H1 (cell line): ENCODE measurements around the gene BBS9. TPM values are rescaled to one million over a fixed set of nuclear protein-coding genes. Genes with fewer than 3 reads are reported as not detected.

Experiments used
- CTCF ChIA-PET: fragments of 300-600 bp; sonication (Branson Sonifier 250); formaldehyde crosslinking; loops from one replicate; lab custom pipeline; 2021; ENCODE audit not compliant: partially characterized antibody; lab: Charles Lee
- POLR2A ChIA-PET: fragments of 300-600 bp; sonication (Branson Sonifier 250); formaldehyde crosslinking; loops from one replicate; lab custom pipeline; 2021; ENCODE audit warnings: inconsistent platforms; ENCODE audit not compliant: partially characterized antibody; lab: Charles Lee
- DNase-seq, 2 experiments: peaks; one replicate each; pipeline versions ENCODE4 v3.0.0 to v3.0.0-alpha.2; 2010 to 2022; ENCODE audit warnings: low spot score in 2 of 2, low read depth in 1 of 2, mixed read lengths in 1 of 2
- FAIRE-seq: peaks from 2 replicates; lab custom pipeline; 2011; peaks lifted over from hg19 to GRCh38; lab: Jason Lieb, UNC
- H2AFZ ChIP-seq: 2 replicates; pipeline ENCODE4 v1.8.1; 2012; ENCODE audit warnings: low read length, inconsistent platforms
- H2AK5ac ChIP-seq: 2 replicates; pipeline ENCODE4 v1.6.1; 2013; ENCODE audit warnings: low read depth, low read length
- H2BK120ac ChIP-seq: replicated peaks from 2 replicates; pipeline ENCODE3; 2013; ENCODE audit warnings: low read depth, low read length, inconsistent platforms
- H2BK12ac ChIP-seq: 2 replicates; pipeline ENCODE4 v1.6.1; 2013; ENCODE audit warnings: low read depth, low read length
- H2BK15ac ChIP-seq: 2 replicates; pipeline ENCODE4 v1.6.1; 2013; ENCODE audit warnings: low read length
- H2BK20ac ChIP-seq: 2 replicates; pipeline ENCODE4 v1.6.1; 2013; ENCODE audit warnings: low read length
- H2BK5ac ChIP-seq: 2 replicates; pipeline ENCODE4 v1.6.1; 2013; ENCODE audit warnings: low read depth, low read length
- H3K14ac ChIP-seq: 2 replicates; pipeline ENCODE4 v1.6.1; 2013; ENCODE audit warnings: inconsistent platforms; ENCODE audit not compliant: insufficient read length
- H3K18ac ChIP-seq: 2 replicates; pipeline ENCODE4 v1.6.1; 2013; ENCODE audit warnings: low read length; ENCODE audit errors: extremely low read depth
- H3K23ac ChIP-seq: 2 replicates; pipeline ENCODE4 v1.6.1; 2013; ENCODE audit warnings: inconsistent platforms; ENCODE audit not compliant: insufficient read length
- H3K23me2 ChIP-seq: 2 replicates; pipeline ENCODE4 v1.6.1; 2013; ENCODE audit warnings: low read depth, low read length
- H3K27ac ChIP-seq: 2 replicates; pipeline ENCODE4 v1.6.1; 2011; ENCODE audit warnings: low read depth, low read length, inconsistent platforms
- H3K27me3 ChIP-seq, 4 experiments: replicated peaks in 1 of 4; 1 replicate in 1 of 4; 2 replicates in 3 of 4; pipeline versions ENCODE4 v1.6.1 to v1.8.1; 2011 to 2013; ENCODE audit warnings: low read length in 3 of 4, mild to moderate bottlenecking in 3 of 4, inconsistent platforms in 2 of 4, mixed read lengths in 2 of 4, moderate library complexity in 1 of 4; ENCODE audit not compliant: control insufficient read depth in 3 of 4, insufficient read depth in 3 of 4; ENCODE audit errors: extremely low read depth in 1 of 4
- H3K36me3 ChIP-seq, 4 experiments: 2 replicates each; pipeline versions ENCODE4 v1.6.1 to v1.8.1; 2011 to 2013; ENCODE audit warnings: mild to moderate bottlenecking in 4 of 4, low read length in 3 of 4, moderate library complexity in 2 of 4, control low read depth in 1 of 4, inconsistent platforms in 1 of 4; ENCODE audit not compliant: insufficient read depth in 4 of 4, control insufficient read depth in 2 of 4
- H3K4ac ChIP-seq: replicated peaks from 2 replicates; pipeline ENCODE3; 2013; ENCODE audit warnings: low read length, low read depth, mixed read lengths, inconsistent platforms; ENCODE audit not compliant: insufficient read length
- H3K4me1 ChIP-seq, 4 experiments: replicated peaks in 1 of 4; 1 replicate in 1 of 4; 2 replicates in 3 of 4; pipeline versions ENCODE4 v1.6.1 to v1.8.1; 2011 to 2013; ENCODE audit warnings: low read length in 3 of 4, inconsistent platforms in 2 of 4, mixed read lengths in 1 of 4; ENCODE audit not compliant: insufficient read depth in 4 of 4, control insufficient read depth in 3 of 4
- H3K4me2 ChIP-seq, 2 experiments: 2 replicates each; pipeline versions ENCODE4 v1.6.1 to v1.8.1; 2011 to 2013; ENCODE audit warnings: low read depth in 2 of 2, low read length in 2 of 2, control low read depth in 1 of 2, inconsistent platforms in 1 of 2, mild to moderate bottlenecking in 1 of 2; ENCODE audit not compliant: insufficient read depth in 1 of 2
- H3K4me3 ChIP-seq, 4 experiments: fragments of 200-600, 300-600 bp in 1 of 4; sonication (generic), shearing (Covaris generic), sonication (Bioruptor Twin) in 1 of 4; 2 replicates each; pipeline versions ENCODE4 v1.5.1 to v1.8.1; 2011 to 2016; ENCODE audit warnings: low read length in 4 of 4, low read depth in 3 of 4, control low read depth in 2 of 4, inconsistent platforms in 2 of 4, mild to moderate bottlenecking in 2 of 4, mixed read lengths in 1 of 4, moderate library complexity in 1 of 4; ENCODE audit not compliant: insufficient read depth in 2 of 4; ENCODE audit errors: extremely low read depth in 1 of 4
- H3K56ac ChIP-seq: replicated peaks from 2 replicates; pipeline ENCODE3; 2013; ENCODE audit warnings: low read depth, mild to moderate bottlenecking, mixed read lengths, low read length, inconsistent platforms; ENCODE audit not compliant: insufficient read length
- H3K79me1 ChIP-seq: 2 replicates; pipeline ENCODE4 v1.6.1; 2013; ENCODE audit warnings: low read depth, low read length, control low read depth
- H3K79me2 ChIP-seq, 2 experiments: 2 replicates each; pipeline versions ENCODE4 v1.6.1 to v1.8.1; 2012 to 2013; ENCODE audit warnings: low read length in 2 of 2, mild to moderate bottlenecking in 2 of 2, inconsistent platforms in 1 of 2; ENCODE audit not compliant: insufficient read depth in 2 of 2, control insufficient read depth in 1 of 2
- H3K9ac ChIP-seq, 4 experiments: replicated peaks in 1 of 4; 1 replicate in 1 of 4; 2 replicates in 3 of 4; pipeline versions ENCODE4 v1.6.1 to v1.8.1; 2011 to 2013; ENCODE audit warnings: low read depth in 3 of 4, low read length in 3 of 4, control low read depth in 2 of 4, mild to moderate bottlenecking in 2 of 4, moderate library complexity in 2 of 4, inconsistent platforms in 1 of 4; ENCODE audit errors: extremely low read depth in 1 of 4
- H3K9me3 ChIP-seq, 2 experiments: 2 replicates each; pipeline versions ENCODE4 v1.6.1 to v1.8.1; 2012 to 2013; ENCODE audit warnings: mild to moderate bottlenecking in 2 of 2, moderate library complexity in 2 of 2, control low read depth in 1 of 2, inconsistent platforms in 1 of 2, low read depth in 1 of 2, low read length in 1 of 2, mixed read lengths in 1 of 2; ENCODE audit not compliant: insufficient read depth in 2 of 2
- H4K20me1 ChIP-seq, 2 experiments: replicated peaks in 1 of 2; 2 replicates each; pipeline versions ENCODE3 to v1.8.1; 2011 to 2013; ENCODE audit warnings: inconsistent platforms in 2 of 2, low read length in 2 of 2, mild to moderate bottlenecking in 1 of 2; ENCODE audit not compliant: insufficient read depth in 2 of 2, control insufficient read depth in 1 of 2
- H4K5ac ChIP-seq: 2 replicates; pipeline ENCODE4 v1.6.1; 2013; ENCODE audit warnings: low read length, low read depth, mixed read lengths, inconsistent platforms; ENCODE audit not compliant: insufficient read length
- H4K8ac ChIP-seq: 2 replicates; pipeline ENCODE4 v1.8.0; 2013; ENCODE audit warnings: mild to moderate bottlenecking, moderate library complexity, low read length, inconsistent platforms; ENCODE audit not compliant: insufficient read depth; ENCODE audit errors: extremely low read depth
- H4K91ac ChIP-seq: replicated peaks from 2 replicates; pipeline ENCODE3; 2013; ENCODE audit warnings: low read length, mixed read lengths, inconsistent platforms; ENCODE audit not compliant: insufficient read length
- CBX5 ChIP-seq: fragments of 300-800, 300-1000 bp; sonication (generic); IDR thresholded peaks from 2 replicates; pipeline ENCODE4 v1.7.1; 2016; ENCODE audit warnings: antibody characterized with exemption, low read length, low read depth
- CREB1 ChIP-seq: IDR thresholded peaks from 2 replicates; pipeline ENCODE4 v1.6.1; 2012; ENCODE audit warnings: inconsistent platforms
- HDAC6 ChIP-seq: IDR thresholded peaks from one replicate; pipeline ENCODE4 v1.7.1; 2012; ENCODE audit warnings: low read depth, mild to moderate bottlenecking, inconsistent platforms, low read length, moderate library complexity
- POLR2A ChIP-seq, 2 experiments: IDR thresholded peaks; 1 replicate in 1 of 2; 2 replicates in 1 of 2; pipeline ENCODE4 v1.6.1; 2011; ENCODE audit warnings: low read depth in 2 of 2, low read length in 2 of 2, mild to moderate bottlenecking in 2 of 2; ENCODE audit errors: control extremely low read depth in 1 of 2
- SAP30 ChIP-seq: fragments of 300-600 bp; sonication (generic); IDR thresholded peaks from 2 replicates; pipeline ENCODE4 v1.7.1; 2012; ENCODE audit warnings: low read length, moderate library complexity, mild to moderate bottlenecking, inconsistent platforms; ENCODE audit not compliant: insufficient read depth, insufficient replicate concordance
- SIN3A ChIP-seq, 2 experiments: IDR thresholded peaks in 1 of 2; conservative IDR thresholded peaks in 1 of 2; 2 replicates each; pipeline ENCODE4 v1.6.1; 2011 to 2012; ENCODE audit warnings: low read length in 2 of 2, improper control_type of control experiment in 1 of 2, low read depth in 1 of 2, mild to moderate bottlenecking in 1 of 2
- SIRT6 ChIP-seq: IDR thresholded peaks from one replicate; pipeline ENCODE4 v1.7.1; 2012; ENCODE audit warnings: low read length, inconsistent platforms
- SUZ12 ChIP-seq: fragments of 200-600 bp; sonication (generic); IDR thresholded peaks from 2 replicates; pipeline ENCODE4 v1.6.1; 2012; ENCODE audit warnings: mild to moderate bottlenecking, inconsistent platforms, low read length, moderate library complexity, mixed read lengths
- ZNF274 ChIP-seq: IDR thresholded peaks from 2 replicates; pipeline ENCODE4 v1.7.0; 2012; ENCODE audit warnings: low read length, borderline replicate concordance; ENCODE audit errors: extremely low read depth
- WGBS, 2 experiments: shearing (Covaris generic) in 1 of 2; methylation state at CpG; one replicate each; pipeline versions ENCODE4 v1.1.6 to v1.1.7; 2013 to 2015; ENCODE audit warnings: low lambda C conversion rate in 2 of 2, mixed read lengths in 2 of 2, inconsistent platforms in 1 of 2, low coverage in 1 of 2, missing lambda C conversion rate in 1 of 2; ENCODE audit not compliant: insufficient replicate concordance in 2 of 2, insufficient coverage in 1 of 2, insufficient read length in 1 of 2; ENCODE audit errors: extremely low coverage in 1 of 2, missing lambda C conversion rate in 1 of 2; 5-methylcytosine and 5-hydroxymethylcytosine counted together
- long read RNA-seq, 2 experiments: library from RNA in 1 of 2; library from capped mRNA in 1 of 2; stranded (forward); transcript quantifications; one replicate each; pipeline ENCODE4 v2.0.0, GENCODE V29; 2021; ENCODE audit warnings: inconsistent platforms in 1 of 2
- polyA minus RNA-seq, 3 experiments: library from RNA; depleted of rRNA, polyadenylated mRNA; stranded (reverse); fragments of >200 nt; gene quantifications; 1 replicate in 2 of 3; 2 replicates in 1 of 3; pipeline ENCODE4 v1.2.3, GENCODE V29; 2011
- polyA plus RNA-seq, 7 experiments: library from polyadenylated mRNA; depleted of rRNA in 3 of 7; stranded (reverse) in 5 of 7; unstranded in 2 of 7; fragments of >200 nt in 5 of 7; fragments of 200-250 nt in 2 of 7; gene quantifications; 1 replicate in 5 of 7; 2 replicates in 1 of 7; 4 replicates in 1 of 7; pipeline versions ENCODE4 v1.2.1 to v1.2.3, GENCODE V29; 2011 to 2013; ENCODE audit warnings: missing spikeins in 2 of 7, mixed read lengths in 2 of 7
- total RNA-seq: library from RNA; stranded (reverse); fragmentation: NEBNext Ultra II Directional; extraction: Animal tissue kit (Norgen Biotek cat#: 25700); gene quantifications from 2 replicates; pipeline ENCODE4 v1.2.1, GENCODE V29; 2021

BBS9 gene
- total RNA-seq = 22.3 and 27.2 TPM in 2 replicates
- 25.0 and 37.0 TPM in 2 replicates for polyA plus RNA-seq (2011; rRNA removed)
- 49.8 TPM for polyA plus RNA-seq (2011; cell fraction: cytosol; rRNA removed)
- 36.0 TPM for polyA plus RNA-seq (2011; cell fraction: nucleus; rRNA removed)
- polyA plus RNA-seq (2012, experiment 1 of 2) = 29.6 to 41.7 TPM (median 37.7 TPM) in 4 replicates
- 4.7 TPM for polyA plus RNA-seq (2012, experiment 2 of 2)
- polyA plus RNA-seq (2013, experiment 1 of 2) = 43.4 TPM
- 41.9 TPM for polyA plus RNA-seq (2013, experiment 2 of 2)
- polyA minus RNA-seq (2011; rRNA and poly(A)+ RNA removed) = 126 and 143 TPM in 2 replicates
- 30.6 TPM for polyA minus RNA-seq (2011; cell fraction: cytosol; rRNA and poly(A)+ RNA removed)
- 415 TPM for polyA minus RNA-seq (2011; cell fraction: nucleus; rRNA and poly(A)+ RNA removed)
- long read RNA-seq, experiment 1, partial matches to known transcripts = 3 of 14 reads
- long read RNA-seq, experiment 1, other reads (novel, unspliced or antisense) = 11 of 14 reads
- long read RNA-seq, experiment 2, partial matches to known transcripts = 0 of 4 reads
- long read RNA-seq, experiment 2, other reads (novel, unspliced or antisense) = 4 of 4 reads

- FAIRE-seq = peak; percentile 87
- POLR2A ChIA-PET = interaction anchor here (1.1 kb wide), 1 partner anchor 237 kb away, joined by 3 read pairs; the partner anchor contains the start of gene KBTBD2
- no peak within 1 kb of the TSS for H3K14ac ChIP-seq
- 0 out of 3 replicates have a peak, but pooled peaks of 1 of the 2 experiments have one; percentile 46 for TF ChIP-seq POLR2A (IDR thresholded peaks at IDR 0.05; ENCODE audit: control extremely low read depth in 1 of 2, low read depth in 2 of 2, low read length in 2 of 2)
- TF ChIP-seq SIRT6 = no peak
- TF ChIP-seq SAP30 = peak; percentile 76
- TF ChIP-seq CREB1 = peak; percentile 66; the same call in 1 of the 2 replicates
- no peak for TF ChIP-seq ZNF274
- TF ChIP-seq CBX5 = no peak
- peak in 1 of 2 experiments; percentile 85; a peak in 3 of 4 replicates for TF ChIP-seq SIN3A (conservative IDR thresholded peaks at IDR 0.05 in 1 of 2, IDR thresholded peaks at IDR 0.05 in 1 of 2; ENCODE audit: low read depth in 1 of 2, low read length in 2 of 2)
- TF ChIP-seq SUZ12 = no peak
- no peak for TF ChIP-seq HDAC6
Measured at GRCh38 chr7:33128990-33129805, at the start of gene BBS9. TSS of gene BBS9 (plus strand) at chr7:33129564. CDS start at chr7:33146253, 16,689 bp downstream.

More at GRCh38 chr7:33128990-33129805, at the start of gene BBS9:
- Histone ChIP-seq H3K4me1 (no peaks in the 10 kb centered on the region), H3K4ac (no peak within 1 kb of the TSS), H3K9me3 (no peaks in the 10 kb centered on the region), H2BK15ac (no peak within 1 kb of the TSS), H3K79me2 (no peaks in the 10 kb centered on the region), H4K91ac (no peak within 1 kb of the TSS), H3K18ac (peak within 1 kb of the TSS; percentile 60; the same call in 1 of the 2 replicates), H2BK12ac (no peak within 1 kb of the TSS), H3K36me3 (no peaks in the 10 kb centered on the region), H3K23ac (no peak within 1 kb of the TSS), H3K79me1 (no peaks in the 10 kb centered on the region), H3K27me3 (no peaks in the 10 kb centered on the region), H4K5ac (peak within 1 kb of the TSS; percentile 81), H2BK5ac (peak within 1 kb of the TSS; percentile 45; the same call in 1 of the 2 replicates), H2AK5ac (no peak within 1 kb of the TSS), H3K56ac (no peak within 1 kb of the TSS), H4K20me1 (no peaks in the 10 kb centered on the region), H3K9ac (peak within 1 kb of the TSS in 2 of 4 experiments; percentile 51 to 68; a peak in 5 of 7 replicates), H4K8ac (no peak within 1 kb of the TSS), H3K4me2 (peak within 1 kb of the TSS; percentile 82 to 91), H3K23me2 (peaks cover 7% of the 10 kb centered on the region; the same call in 1 of the 2 replicates), H2BK20ac (no peak within 1 kb of the TSS), H3K27ac (no peak within 1 kb of the TSS; the same call in 1 of the 2 replicates), H3K4me3 (peak within 1 kb of the TSS; percentile 56 to 97 (median 88)), H2AFZ (peak within 1 kb of the TSS; percentile 98), H2BK120ac (no peak within 1 kb of the TSS)
- CTCF ChIA-PET = interaction anchor here (0.5 to 1.5 kb wide), 4 partner anchors 10 to 21 kb away, joined by 3 to 5 read pairs (median 5); partner anchors contain the start of gene RP9
- WGBS, 2 experiments = 2% methylated on average over 41 of the region's 57 CpGs; no CpG with 5 or more reads in 1 of the 2 experiments
- peak; percentile 91 to 97 for DNase-seq
